ENCODE data around the gene SHANK3.

Gene SHANK3

GRCh38 chr22:50678651-50679521 lies 6.3 kb downstream of the SHANK3 start:
- Histone ChIP-seq H3K4me3 (ENCODE audit: low read length in 2 of 2) (no peak overlapping the region), H3K9ac (ENCODE audit: low read depth in 1 of 2, low read length in 2 of 2) (no peak overlapping the region), H3K4me1 (ENCODE audit: control insufficient read depth in 2 of 2, insufficient read depth in 2 of 2, low read length in 2 of 2) (no peaks in the 10 kb centered on the region), H3K27me3 (ENCODE audit: control insufficient read depth in 2 of 2, insufficient read depth in 2 of 2, low read length in 2 of 2) (peaks cover 10 to 13% of the 10 kb centered on the region in 2 donors), H3K36me3 (ENCODE audit: control insufficient read depth in 2 of 2, insufficient read depth in 2 of 2, low read length in 2 of 2) (no peaks in the 10 kb centered on the region), H3K9me3 (ENCODE audit: control insufficient read depth in 2 of 2, low read length in 2 of 2) (no peaks in the 10 kb centered on the region), H3K27ac (ENCODE audit: low read depth in 2 of 2, low read length in 2 of 2) (no peak overlapping the region)

GRCh38 chr22:50683086-50683993 lies 10.7 kb downstream of the SHANK3 start:
- Histone ChIP-seq H3K4me3 (ENCODE audit: low read length in 2 of 2) (no peak overlapping the region), H3K9ac (ENCODE audit: low read depth in 1 of 2, low read length in 2 of 2) (no peak overlapping the region), H3K36me3 (ENCODE audit: control insufficient read depth in 2 of 2, insufficient read depth in 2 of 2, low read length in 2 of 2) (no peaks in the 10 kb centered on the region), H3K9me3 (ENCODE audit: control insufficient read depth in 2 of 2, low read length in 2 of 2) (no peaks in the 10 kb centered on the region), H3K27me3 (ENCODE audit: control insufficient read depth in 2 of 2, insufficient read depth in 2 of 2, low read length in 2 of 2) (no peaks in the 10 kb centered on the region), H3K4me1 (ENCODE audit: control insufficient read depth in 2 of 2, insufficient read depth in 2 of 2, low read length in 2 of 2) (no peaks in the 10 kb centered on the region), H3K27ac (ENCODE audit: low read depth in 2 of 2, low read length in 2 of 2) (no peak overlapping the region)

DNA sequence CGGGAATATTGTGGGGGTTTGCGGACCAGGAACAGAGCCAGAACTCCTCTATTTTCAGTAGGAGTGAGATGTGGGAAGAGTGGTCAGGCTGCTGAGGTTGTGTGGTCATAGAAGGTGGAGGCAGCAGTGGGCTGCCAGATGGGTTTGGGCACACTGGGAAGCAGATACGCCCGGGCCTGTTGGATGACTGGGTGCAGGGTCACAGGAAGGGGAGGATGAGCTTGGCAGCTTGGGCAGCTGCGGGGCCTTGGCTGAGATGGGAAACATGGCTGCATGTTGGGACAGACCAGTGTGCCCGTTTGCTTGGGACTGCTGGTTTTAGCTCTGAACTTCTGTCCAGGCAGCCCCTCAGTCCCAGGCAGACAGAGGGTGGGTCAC lies 11.4 kb downstream of the SHANK3 start:
- no peaks in the 10 kb centered on the region for H3K4me1 ChIP-seq (ENCODE audit: control insufficient read depth in 2 of 2, insufficient read depth in 2 of 2, low read length in 2 of 2)
- H3K27me3 ChIP-seq (ENCODE audit: control insufficient read depth in 2 of 2, insufficient read depth in 2 of 2, low read length in 2 of 2), result no peaks in the 10 kb centered on the region
- no peaks in the 10 kb centered on the region for H3K36me3 ChIP-seq (ENCODE audit: control insufficient read depth in 2 of 2, insufficient read depth in 2 of 2, low read length in 2 of 2)
- H3K9me3 ChIP-seq (ENCODE audit: control insufficient read depth in 2 of 2, low read length in 2 of 2), result no peaks in the 10 kb centered on the region
- no peak overlapping the region for H3K9ac ChIP-seq (ENCODE audit: low read depth in 1 of 2, low read length in 2 of 2)
- no peak overlapping the region for H3K27ac ChIP-seq (ENCODE audit: low read depth in 2 of 2, low read length in 2 of 2)
- H3K4me3 ChIP-seq (ENCODE audit: low read length in 2 of 2), result no peak overlapping the region

DNA sequence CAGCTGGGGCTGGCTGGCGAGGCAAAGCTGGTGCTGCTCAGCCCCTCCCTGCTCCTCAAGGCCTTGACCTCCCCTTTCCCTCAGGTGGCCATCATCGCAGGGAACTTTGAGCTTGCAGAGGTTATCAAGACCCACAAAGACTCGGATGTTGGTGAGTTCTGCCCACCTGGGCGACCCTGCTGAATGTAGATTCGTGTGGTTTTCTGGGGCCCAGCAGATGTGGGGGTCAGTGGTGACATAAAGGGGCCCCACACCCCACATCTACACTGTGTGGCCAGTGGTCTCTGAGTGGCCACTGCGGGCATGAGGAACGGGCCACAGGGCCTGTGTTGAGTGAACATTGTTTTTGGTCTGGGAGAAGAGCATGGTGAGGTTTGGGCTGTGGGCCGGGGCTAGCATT lies 11.9 kb downstream of the SHANK3 start:
- no peaks in the 10 kb centered on the region for H3K9me3 ChIP-seq (ENCODE audit: control insufficient read depth in 2 of 2, low read length in 2 of 2)
- H3K27ac ChIP-seq (ENCODE audit: low read depth in 2 of 2, low read length in 2 of 2), result no peak overlapping the region
- no peaks in the 10 kb centered on the region for H3K36me3 ChIP-seq (ENCODE audit: control insufficient read depth in 2 of 2, insufficient read depth in 2 of 2, low read length in 2 of 2)
- no peak overlapping the region for H3K4me3 ChIP-seq (ENCODE audit: low read length in 2 of 2)
- no peaks in the 10 kb centered on the region for H3K4me1 ChIP-seq (ENCODE audit: control insufficient read depth in 2 of 2, insufficient read depth in 2 of 2, low read length in 2 of 2)
- H3K27me3 ChIP-seq (ENCODE audit: control insufficient read depth in 2 of 2, insufficient read depth in 2 of 2, low read length in 2 of 2), result no peaks in the 10 kb centered on the region
- no peak overlapping the region for H3K9ac ChIP-seq (ENCODE audit: low read depth in 1 of 2, low read length in 2 of 2)

DNA sequence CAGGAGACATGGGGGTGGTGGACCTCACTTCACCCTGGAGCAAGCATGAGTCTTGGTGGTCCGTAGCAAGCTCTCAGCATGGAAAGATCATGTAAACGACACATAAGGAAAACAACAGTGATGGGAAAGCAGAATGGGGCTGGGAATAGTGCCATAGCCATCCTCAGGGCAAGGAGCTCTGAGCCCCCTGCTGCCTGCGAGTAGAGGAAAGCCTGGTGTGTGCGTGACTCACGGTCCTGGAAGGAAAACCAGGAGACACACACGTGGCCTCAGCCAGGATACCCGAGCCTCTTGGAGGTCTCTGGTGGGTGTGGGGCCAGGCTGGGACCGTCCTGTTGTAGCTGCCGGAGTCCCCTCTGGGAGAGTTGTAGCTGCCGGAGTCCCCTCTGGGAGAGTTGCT lies 12.4 kb downstream of the SHANK3 start:
- H3K9me3 ChIP-seq (ENCODE audit: control insufficient read depth in 2 of 2, low read length in 2 of 2), result no peaks in the 10 kb centered on the region
- H3K4me1 ChIP-seq (ENCODE audit: control insufficient read depth in 2 of 2, insufficient read depth in 2 of 2, low read length in 2 of 2), result no peaks in the 10 kb centered on the region
- H3K9ac ChIP-seq (ENCODE audit: low read depth in 1 of 2, low read length in 2 of 2), result no peak overlapping the region
- no peaks in the 10 kb centered on the region for H3K36me3 ChIP-seq (ENCODE audit: control insufficient read depth in 2 of 2, insufficient read depth in 2 of 2, low read length in 2 of 2)
- H3K4me3 ChIP-seq (ENCODE audit: low read length in 2 of 2), result no peak overlapping the region
- H3K27me3 ChIP-seq (ENCODE audit: control insufficient read depth in 2 of 2, insufficient read depth in 2 of 2, low read length in 2 of 2), result no peaks in the 10 kb centered on the region
- no peak overlapping the region for H3K27ac ChIP-seq (ENCODE audit: low read depth in 2 of 2, low read length in 2 of 2)

GRCh38 chr22:50686794-50687193 lies 14.2 kb downstream of the SHANK3 start:
- H3K4me3 ChIP-seq (ENCODE audit: low read length in 2 of 2), result no peak overlapping the region
- H3K9me3 ChIP-seq (ENCODE audit: control insufficient read depth in 2 of 2, low read length in 2 of 2), result no peaks in the 10 kb centered on the region
- H3K4me1 ChIP-seq (ENCODE audit: control insufficient read depth in 2 of 2, insufficient read depth in 2 of 2, low read length in 2 of 2), result no peaks in the 10 kb centered on the region
- H3K9ac ChIP-seq (ENCODE audit: low read depth in 1 of 2, low read length in 2 of 2), result no peak overlapping the region
- no peaks in the 10 kb centered on the region for H3K27me3 ChIP-seq (ENCODE audit: control insufficient read depth in 2 of 2, insufficient read depth in 2 of 2, low read length in 2 of 2)
- H3K36me3 ChIP-seq (ENCODE audit: control insufficient read depth in 2 of 2, insufficient read depth in 2 of 2, low read length in 2 of 2), result no peaks in the 10 kb centered on the region
- no peak overlapping the region for H3K27ac ChIP-seq (ENCODE audit: low read depth in 2 of 2, low read length in 2 of 2)

GRCh38 chr22:50687829-50688228 lies 15.2 kb downstream of the SHANK3 start:
- no peak overlapping the region for H3K4me3 ChIP-seq (ENCODE audit: low read length in 2 of 2)
- no peak overlapping the region for H3K27ac ChIP-seq (ENCODE audit: low read depth in 2 of 2, low read length in 2 of 2)
- H3K9ac ChIP-seq (ENCODE audit: low read depth in 1 of 2, low read length in 2 of 2), result no peak overlapping the region
- no peaks in the 10 kb centered on the region for H3K36me3 ChIP-seq (ENCODE audit: control insufficient read depth in 2 of 2, insufficient read depth in 2 of 2, low read length in 2 of 2)
- no peaks in the 10 kb centered on the region for H3K4me1 ChIP-seq (ENCODE audit: control insufficient read depth in 2 of 2, insufficient read depth in 2 of 2, low read length in 2 of 2)
- H3K9me3 ChIP-seq (ENCODE audit: control insufficient read depth in 2 of 2, low read length in 2 of 2), result no peaks in the 10 kb centered on the region
- no peaks in the 10 kb centered on the region for H3K27me3 ChIP-seq (ENCODE audit: control insufficient read depth in 2 of 2, insufficient read depth in 2 of 2, low read length in 2 of 2)

DNA sequence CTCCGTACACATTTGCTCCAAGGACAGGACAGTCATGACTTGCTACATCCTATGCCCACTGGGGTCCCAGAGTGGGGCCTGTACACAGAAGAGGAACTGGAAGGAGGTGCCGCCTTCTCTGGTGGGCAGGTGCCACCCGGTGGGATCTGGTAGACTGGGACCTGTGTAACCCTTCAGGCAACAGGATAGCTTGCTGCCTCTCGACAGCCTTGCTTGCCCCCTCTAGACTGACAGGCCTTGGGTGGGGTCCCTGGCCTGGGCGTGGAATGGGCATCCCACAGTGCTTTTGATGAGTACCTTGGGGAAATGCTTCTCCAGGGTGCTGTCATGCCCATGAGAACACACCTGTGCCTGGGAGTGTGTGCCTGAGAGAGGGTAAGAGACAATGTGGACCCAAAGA lies 15.8 kb downstream of the SHANK3 start:
- H3K9me3 ChIP-seq (ENCODE audit: control insufficient read depth in 2 of 2, low read length in 2 of 2), result no peaks in the 10 kb centered on the region
- H3K4me1 ChIP-seq (ENCODE audit: control insufficient read depth in 2 of 2, insufficient read depth in 2 of 2, low read length in 2 of 2), result no peaks in the 10 kb centered on the region
- H3K27ac ChIP-seq (ENCODE audit: low read depth in 2 of 2, low read length in 2 of 2), result no peak overlapping the region
- no peaks in the 10 kb centered on the region for H3K36me3 ChIP-seq (ENCODE audit: control insufficient read depth in 2 of 2, insufficient read depth in 2 of 2, low read length in 2 of 2)
- H3K27me3 ChIP-seq (ENCODE audit: control insufficient read depth in 2 of 2, insufficient read depth in 2 of 2, low read length in 2 of 2), result no peaks in the 10 kb centered on the region
- H3K4me3 ChIP-seq (ENCODE audit: low read length in 2 of 2), result no peak overlapping the region
- H3K9ac ChIP-seq (ENCODE audit: low read depth in 1 of 2, low read length in 2 of 2), result no peak overlapping the region

DNA sequence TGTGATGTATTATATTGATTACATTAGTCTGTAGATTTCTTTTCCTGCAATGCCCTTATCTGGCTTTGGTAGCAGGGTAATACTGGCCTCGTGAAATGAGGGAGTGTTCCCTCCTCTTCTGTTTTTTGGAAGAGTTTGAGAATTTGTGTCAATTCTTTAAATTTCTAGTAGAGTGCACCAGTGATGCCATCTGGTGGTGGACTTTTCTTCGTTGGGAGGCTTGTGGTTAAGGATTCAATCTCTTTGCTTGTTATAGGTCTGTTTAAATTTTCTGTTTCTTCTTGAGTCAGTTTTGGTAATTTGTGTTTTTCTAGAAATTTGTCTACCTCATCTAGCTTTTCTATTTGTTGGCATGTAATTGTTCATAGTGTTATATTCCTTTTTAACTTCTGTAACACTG lies 18.9 kb downstream of the SHANK3 start:
- Histone ChIP-seq H3K27me3 (ENCODE audit: control insufficient read depth in 2 of 2, insufficient read depth in 2 of 2, low read length in 2 of 2) (no peaks in the 10 kb centered on the region), H3K36me3 (ENCODE audit: control insufficient read depth in 2 of 2, insufficient read depth in 2 of 2, low read length in 2 of 2) (no peaks in the 10 kb centered on the region), H3K4me3 (ENCODE audit: low read length in 2 of 2) (no peak overlapping the region), H3K9me3 (ENCODE audit: control insufficient read depth in 2 of 2, low read length in 2 of 2) (no peaks in the 10 kb centered on the region), H3K4me1 (ENCODE audit: control insufficient read depth in 2 of 2, insufficient read depth in 2 of 2, low read length in 2 of 2) (peaks cover 2 to 3% of the 10 kb centered on the region in 2 donors), H3K9ac (ENCODE audit: low read depth in 1 of 2, low read length in 2 of 2) (no peak overlapping the region), H3K27ac (ENCODE audit: low read depth in 2 of 2, low read length in 2 of 2) (no peak overlapping the region)

- peaks cover 3 to 4% of the 10 kb centered on the region in 2 donors for H3K4me1 ChIP-seq (ENCODE audit: control insufficient read depth in 2 of 2, insufficient read depth in 2 of 2, low read length in 2 of 2)
- H3K4me3 ChIP-seq (ENCODE audit: low read length in 2 of 2), result no peak overlapping the region
- H3K27me3 ChIP-seq (ENCODE audit: control insufficient read depth in 2 of 2, insufficient read depth in 2 of 2, low read length in 2 of 2), result no peaks in the 10 kb centered on the region
- no peaks in the 10 kb centered on the region for H3K9me3 ChIP-seq (ENCODE audit: control insufficient read depth in 2 of 2, low read length in 2 of 2)
- no peak overlapping the region for H3K9ac ChIP-seq (ENCODE audit: low read depth in 1 of 2, low read length in 2 of 2)
- H3K36me3 ChIP-seq (ENCODE audit: control insufficient read depth in 2 of 2, insufficient read depth in 2 of 2, low read length in 2 of 2), result no peaks in the 10 kb centered on the region
- H3K27ac ChIP-seq (ENCODE audit: low read depth in 2 of 2, low read length in 2 of 2), result no peak overlapping the region
Measured at GRCh38 chr22:50693462-50693861, 20.8 kb downstream of the SHANK3 start.

Measured in mucosa of rectum (tissue), 2 donors.